ENCODE measurements around the gene FAM107A. TPM values are rescaled to one million over a fixed set of nuclear protein-coding genes. Genes with fewer than 3 reads are reported as not detected.

The FAM107A gene
- total and polyA plus RNA-seq, 2 of the 13 experiments (the other 11 are each of a cell fraction or from before 2014, with no cell fraction given) = not detected

- TF ChIP-seq GRHL1 (CRISPR knock-in tag; conservative IDR thresholded peaks at IDR 0.05) (no peak), NFE2L2 (IDR thresholded peaks at IDR 0.05; ENCODE audit: low read length) (no peak), ZNF75D (CRISPR knock-in tag; IDR thresholded peaks at IDR 0.05; ENCODE audit: borderline replicate concordance) (no peak), CCDC6 (CRISPR knock-in tag; IDR thresholded peaks at IDR 0.05) (no peak), SRSF9 (IDR thresholded peaks at IDR 0.05; ENCODE audit: borderline replicate concordance, insufficient read depth, low read depth, low read length, poor library complexity, severe bottlenecking) (no peak), XRCC5 (optimal IDR thresholded peaks at IDR 0.05; ENCODE audit: low read length) (peak; percentile 86), NFKBIZ (CRISPR knock-in tag; IDR thresholded peaks at IDR 0.05) (0 out of 2 replicates have a peak, but pooled peaks have one; percentile 61), NR2C2 (CRISPR knock-in tag; IDR thresholded peaks at IDR 0.05; ENCODE audit: borderline replicate concordance) (peak; percentile 51; the same call in 1 of the 2 replicates), GABPA (IDR thresholded peaks at IDR 0.05; ENCODE audit: low read depth, low read length) (no peak), GABPA (CRISPR knock-in tag; IDR thresholded peaks at IDR 0.05; ENCODE audit: low read depth) (no peak), ZNF468 (CRISPR knock-in tag; IDR thresholded peaks at IDR 0.05) (no peak), CREM (IDR thresholded peaks at IDR 0.05) (no peak; the same call in 1 of the 2 replicates), CREM (CRISPR knock-in tag; IDR thresholded peaks at IDR 0.05) (no peak), EHMT2 (IDR thresholded peaks at IDR 0.05; ENCODE audit: borderline replicate concordance, low read depth, low read length) (no peak), ZNF253 (CRISPR knock-in tag; IDR thresholded peaks at IDR 0.05; ENCODE audit: borderline replicate concordance) (no peak), FOXK1 (CRISPR knock-in tag; IDR thresholded peaks at IDR 0.05; ENCODE audit: borderline replicate concordance, low read depth) (no peak), HDAC1 (CRISPR knock-in tag; IDR thresholded peaks at IDR 0.05) (peak; percentile 27; the same call in 1 of the 2 replicates), AGO2 (optimal IDR thresholded peaks at IDR 0.05; ENCODE audit: low read depth, low read length) (peak; percentile 45), THAP7 (CRISPR knock-in tag; IDR thresholded peaks at IDR 0.05) (no peak), MIER2 (CRISPR knock-in tag; IDR thresholded peaks at IDR 0.05) (no peak), SNAPC2 (CRISPR knock-in tag; IDR thresholded peaks at IDR 0.05) (no peak), ZNF879 (CRISPR knock-in tag; IDR thresholded peaks at IDR 0.05) (no peak), ELF1 (CRISPR knock-in tag; IDR thresholded peaks at IDR 0.05) (0 out of 2 replicates have a peak, but pooled peaks have one; percentile 21), ATF5 (CRISPR knock-in tag; IDR thresholded peaks at IDR 0.05; ENCODE audit: low read depth) (no peak), ZNF747 (CRISPR knock-in tag; IDR thresholded peaks at IDR 0.05; ENCODE audit: borderline replicate concordance) (0 out of 2 replicates have a peak, but pooled peaks have one; percentile 46), GATA4 (IDR thresholded peaks at IDR 0.05; ENCODE audit: borderline replicate concordance, low read depth) (0 out of 2 replicates have a peak, but pooled peaks have one; percentile 26), NR3C1 (CRISPR knock-in tag; IDR thresholded peaks at IDR 0.05) (no peak), ZNF780A (CRISPR knock-in tag; IDR thresholded peaks at IDR 0.05) (no peak), ZFP36L2 (CRISPR knock-in tag; IDR thresholded peaks at IDR 0.05) (no peak)
These were observed 50.7 kb downstream of the FAM107A start (continued) for GRCh38 chr3:58526515-58526957.

Data from HepG2 (cell line).